ENCODE results near the gene ACOX3.

DNA sequence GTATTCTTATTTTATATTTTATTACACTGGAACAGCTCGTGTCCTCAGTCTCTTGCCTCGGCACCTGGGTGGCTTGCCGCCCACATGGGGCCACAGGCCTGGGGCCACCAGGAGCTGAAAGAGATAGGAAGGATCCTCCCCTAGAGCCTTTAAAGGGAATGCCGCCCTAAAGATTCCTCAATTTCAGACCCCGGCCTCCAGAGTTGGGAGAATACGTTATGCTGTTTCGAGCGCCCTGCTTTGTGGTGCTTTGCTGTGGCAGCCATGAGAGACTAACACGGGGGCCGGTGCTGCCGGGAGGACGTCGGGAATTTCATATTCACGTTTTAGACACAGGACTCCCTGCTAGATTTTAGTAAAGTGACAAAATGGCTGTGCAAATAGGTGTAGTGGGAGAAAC is 33.2 kb downstream of the ACOX3 start:
- no peak for TF ChIP-seq EP300 (IDR thresholded peaks at IDR 0.05; ENCODE audit: borderline replicate concordance in 1 of 2, control insufficient read depth in 1 of 2, low read depth in 2 of 2, low read length in 2 of 2)
- TF ChIP-seq, protein P1, sequence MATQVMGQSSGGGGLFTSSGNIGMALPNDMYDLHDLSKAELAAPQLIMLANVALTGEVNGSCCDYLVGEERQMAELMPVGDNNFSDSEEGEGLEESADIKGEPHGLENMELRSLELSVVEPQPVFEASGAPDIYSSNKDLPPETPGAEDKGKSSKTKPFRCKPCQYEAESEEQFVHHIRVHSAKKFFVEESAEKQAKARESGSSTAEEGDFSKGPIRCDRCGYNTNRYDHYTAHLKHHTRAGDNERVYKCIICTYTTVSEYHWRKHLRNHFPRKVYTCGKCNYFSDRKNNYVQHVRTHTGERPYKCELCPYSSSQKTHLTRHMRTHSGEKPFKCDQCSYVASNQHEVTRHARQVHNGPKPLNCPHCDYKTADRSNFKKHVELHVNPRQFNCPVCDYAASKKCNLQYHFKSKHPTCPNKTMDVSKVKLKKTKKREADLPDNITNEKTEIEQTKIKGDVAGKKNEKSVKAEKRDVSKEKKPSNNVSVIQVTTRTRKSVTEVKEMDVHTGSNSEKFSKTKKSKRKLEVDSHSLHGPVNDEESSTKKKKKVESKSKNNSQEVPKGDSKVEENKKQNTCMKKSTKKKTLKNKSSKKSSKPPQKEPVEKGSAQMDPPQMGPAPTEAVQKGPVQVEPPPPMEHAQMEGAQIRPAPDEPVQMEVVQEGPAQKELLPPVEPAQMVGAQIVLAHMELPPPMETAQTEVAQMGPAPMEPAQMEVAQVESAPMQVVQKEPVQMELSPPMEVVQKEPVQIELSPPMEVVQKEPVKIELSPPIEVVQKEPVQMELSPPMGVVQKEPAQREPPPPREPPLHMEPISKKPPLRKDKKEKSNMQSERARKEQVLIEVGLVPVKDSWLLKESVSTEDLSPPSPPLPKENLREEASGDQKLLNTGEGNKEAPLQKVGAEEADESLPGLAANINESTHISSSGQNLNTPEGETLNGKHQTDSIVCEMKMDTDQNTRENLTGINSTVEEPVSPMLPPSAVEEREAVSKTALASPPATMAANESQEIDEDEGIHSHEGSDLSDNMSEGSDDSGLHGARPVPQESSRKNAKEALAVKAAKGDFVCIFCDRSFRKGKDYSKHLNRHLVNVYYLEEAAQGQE (IDR thresholded peaks at IDR 0.05; ENCODE audit: low read depth, low read length), result no peak
- TF ChIP-seq, protein P2, sequence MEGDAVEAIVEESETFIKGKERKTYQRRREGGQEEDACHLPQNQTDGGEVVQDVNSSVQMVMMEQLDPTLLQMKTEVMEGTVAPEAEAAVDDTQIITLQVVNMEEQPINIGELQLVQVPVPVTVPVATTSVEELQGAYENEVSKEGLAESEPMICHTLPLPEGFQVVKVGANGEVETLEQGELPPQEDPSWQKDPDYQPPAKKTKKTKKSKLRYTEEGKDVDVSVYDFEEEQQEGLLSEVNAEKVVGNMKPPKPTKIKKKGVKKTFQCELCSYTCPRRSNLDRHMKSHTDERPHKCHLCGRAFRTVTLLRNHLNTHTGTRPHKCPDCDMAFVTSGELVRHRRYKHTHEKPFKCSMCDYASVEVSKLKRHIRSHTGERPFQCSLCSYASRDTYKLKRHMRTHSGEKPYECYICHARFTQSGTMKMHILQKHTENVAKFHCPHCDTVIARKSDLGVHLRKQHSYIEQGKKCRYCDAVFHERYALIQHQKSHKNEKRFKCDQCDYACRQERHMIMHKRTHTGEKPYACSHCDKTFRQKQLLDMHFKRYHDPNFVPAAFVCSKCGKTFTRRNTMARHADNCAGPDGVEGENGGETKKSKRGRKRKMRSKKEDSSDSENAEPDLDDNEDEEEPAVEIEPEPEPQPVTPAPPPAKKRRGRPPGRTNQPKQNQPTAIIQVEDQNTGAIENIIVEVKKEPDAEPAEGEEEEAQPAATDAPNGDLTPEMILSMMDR (IDR thresholded peaks at IDR 0.05 in 2 of 3, conservative IDR thresholded peaks at IDR 0.05 in 1 of 3; ENCODE audit: control insufficient read depth in 2 of 3, extremely low read depth in 1 of 3, insufficient read depth in 1 of 3, low read depth in 3 of 3, low read length in 3 of 3), result no peak
- no peak for TF ChIP-seq POLR2A (IDR thresholded peaks at IDR 0.05; ENCODE audit: low read depth, low read length)
- TF ChIP-seq, protein P3, sequence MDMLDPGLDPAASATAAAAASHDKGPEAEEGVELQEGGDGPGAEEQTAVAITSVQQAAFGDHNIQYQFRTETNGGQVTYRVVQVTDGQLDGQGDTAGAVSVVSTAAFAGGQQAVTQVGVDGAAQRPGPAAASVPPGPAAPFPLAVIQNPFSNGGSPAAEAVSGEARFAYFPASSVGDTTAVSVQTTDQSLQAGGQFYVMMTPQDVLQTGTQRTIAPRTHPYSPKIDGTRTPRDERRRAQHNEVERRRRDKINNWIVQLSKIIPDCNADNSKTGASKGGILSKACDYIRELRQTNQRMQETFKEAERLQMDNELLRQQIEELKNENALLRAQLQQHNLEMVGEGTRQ (IDR thresholded peaks at IDR 0.05; ENCODE audit: borderline replicate concordance, low read depth, low read length), result no peak
- no peak for TF ChIP-seq FOS (IDR thresholded peaks at IDR 0.05; ENCODE audit: borderline replicate concordance, extremely low read depth, insufficient read length)
- TF ChIP-seq KDM1A (IDR thresholded peaks at IDR 0.05; ENCODE audit: borderline replicate concordance), result no peak
- TF ChIP-seq MYC (IDR thresholded peaks at IDR 0.05; ENCODE audit: insufficient read depth, insufficient read length, insufficient replicate concordance, low read length, severe bottlenecking), result no peak
- TF ChIP-seq, protein P4, sequence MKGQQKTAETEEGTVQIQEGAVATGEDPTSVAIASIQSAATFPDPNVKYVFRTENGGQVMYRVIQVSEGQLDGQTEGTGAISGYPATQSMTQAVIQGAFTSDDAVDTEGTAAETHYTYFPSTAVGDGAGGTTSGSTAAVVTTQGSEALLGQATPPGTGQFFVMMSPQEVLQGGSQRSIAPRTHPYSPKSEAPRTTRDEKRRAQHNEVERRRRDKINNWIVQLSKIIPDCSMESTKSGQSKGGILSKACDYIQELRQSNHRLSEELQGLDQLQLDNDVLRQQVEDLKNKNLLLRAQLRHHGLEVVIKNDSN (IDR thresholded peaks at IDR 0.05; ENCODE audit: borderline replicate concordance, extremely low read length, insufficient read depth, low read depth, low read length), result no peak
- TF ChIP-seq, protein P5, sequence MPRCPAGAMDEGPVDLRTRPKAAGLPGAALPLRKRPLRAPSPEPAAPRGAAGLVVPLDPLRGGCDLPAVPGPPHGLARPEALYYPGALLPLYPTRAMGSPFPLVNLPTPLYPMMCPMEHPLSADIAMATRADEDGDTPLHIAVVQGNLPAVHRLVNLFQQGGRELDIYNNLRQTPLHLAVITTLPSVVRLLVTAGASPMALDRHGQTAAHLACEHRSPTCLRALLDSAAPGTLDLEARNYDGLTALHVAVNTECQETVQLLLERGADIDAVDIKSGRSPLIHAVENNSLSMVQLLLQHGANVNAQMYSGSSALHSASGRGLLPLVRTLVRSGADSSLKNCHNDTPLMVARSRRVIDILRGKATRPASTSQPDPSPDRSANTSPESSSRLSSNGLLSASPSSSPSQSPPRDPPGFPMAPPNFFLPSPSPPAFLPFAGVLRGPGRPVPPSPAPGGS (IDR thresholded peaks at IDR 0.05; ENCODE audit: borderline replicate concordance, insufficient read depth, low read depth, low read length, poor library complexity, severe bottlenecking), result no peak
- no peak for TF ChIP-seq SUZ12 (IDR thresholded peaks at IDR 0.05; ENCODE audit: unreplicated experiment)
- TF ChIP-seq TCF7 (IDR thresholded peaks at IDR 0.05; ENCODE audit: borderline replicate concordance), result no peak
- TF ChIP-seq GABPA (IDR thresholded peaks at IDR 0.05; ENCODE audit: low read depth), result no peak
